Lower leg skin (tissue), 4 donors: Measurements from ENCODE around the gene ADAMTS6. TPM values are rescaled to one million over a fixed set of nuclear protein-coding genes. Genes with fewer than 3 reads are reported as not detected.

Experiments used
- DNase-seq, 2 donors: peaks; one replicate each; pipeline ENCODE4 v3.0.0-alpha.2; 2019; ENCODE audit warnings: low spot score in 2 of 2
- H3K4me3 ChIP-seq: fragments of 200-600 bp; sonication (generic); 2 replicates; pipeline ENCODE4 v1.5.1; 2017; ENCODE audit warnings: mild to moderate bottlenecking, low read depth; ENCODE audit not compliant: poor library complexity, severe bottlenecking
- CTCF ChIP-seq, 3 donors: fragments of 450-650 bp; IDR thresholded peaks; one replicate each; pipeline ENCODE4 v1.5.1; 2016; ENCODE audit warnings: antibody characterized with exemption in 3 of 3, mild to moderate bottlenecking in 3 of 3, moderate library complexity in 2 of 3
- POLR2A ChIP-seq, 2 donors: fragments of 450-650 bp; IDR thresholded peaks; one replicate each; pipeline ENCODE4 v1.6.1; 2016 to 2017; ENCODE audit warnings: antibody characterized with exemption in 2 of 2, mild to moderate bottlenecking in 1 of 2, moderate library complexity in 1 of 2
- WGBS, 2 donors: methylation state at CpG; one replicate each; pipeline ENCODE4 v1.1.5; 2018; 5-methylcytosine and 5-hydroxymethylcytosine counted together
- intact Hi-C: fragments of 100-400 bp; cut with DNase I; formaldehyde crosslinking; loops from one replicate; pipeline ENCODE4 v1.15.0; 2023; ENCODE audit warnings: low total_unique reads
- total RNA-seq, 4 donors: library from RNA; depleted of rRNA; stranded (reverse); fragments of >200 nt; gene quantifications; one replicate each; pipeline ENCODE4 v1.1.0, GENCODE V29; 2016

The ADAMTS6 gene
- total RNA-seq, 4 donors from 2014 or later = 0.42 to 1.1 (median 0.82) TPM

DNA sequence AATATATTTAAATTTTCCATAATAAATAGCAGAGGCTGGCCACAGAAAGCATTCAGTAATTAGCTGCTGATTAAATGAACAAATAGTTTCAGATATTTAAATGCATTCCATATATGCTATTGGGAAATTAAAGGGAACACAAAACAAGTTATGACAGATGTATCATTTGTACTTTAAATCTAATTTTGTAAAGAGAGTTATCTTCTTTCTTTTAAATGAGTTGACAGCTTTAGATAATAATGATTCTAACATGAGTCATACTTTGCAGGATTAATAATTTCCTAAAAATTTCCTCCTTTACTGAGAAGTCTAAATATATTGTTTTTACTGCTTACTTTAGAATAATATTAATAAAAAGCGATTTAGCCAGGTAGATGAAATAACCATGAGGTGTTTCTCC, 320.1 kb downstream of the ADAMTS6 start:
- no peak overlapping the region for H3K4me3 ChIP-seq
- TF ChIP-seq POLR2A (IDR thresholded peaks at IDR 0.05) = no peak
- TF ChIP-seq CTCF (IDR thresholded peaks at IDR 0.05) = no peak
- WGBS, 2 donors = 68 to 82% methylated on average over 1 of the region's 1 CpG
- intact Hi-C loops = no loop called here
- DNase-seq = no peak

- DNase-seq = no peak
- intact Hi-C loops = no loop called here
- no peak overlapping the region for H3K4me3 ChIP-seq
- WGBS, 2 donors = 58 to 64% methylated on average over 4 of the region's 4 CpGs
- no peak for TF ChIP-seq POLR2A (IDR thresholded peaks at IDR 0.05)
- no peak for TF ChIP-seq CTCF (IDR thresholded peaks at IDR 0.05)
Observed at GRCh38 chr5:65157906-65158603, 323.7 kb downstream of the ADAMTS6 start.

- intact Hi-C loops = no loop called here
- no peak for TF ChIP-seq CTCF (IDR thresholded peaks at IDR 0.05)
- no peak for TF ChIP-seq POLR2A (IDR thresholded peaks at IDR 0.05)
- H3K4me3 ChIP-seq = no peak overlapping the region
- WGBS, 2 donors = 33 to 51% methylated on average over 2 of the region's 2 CpGs
- no peak for DNase-seq
Observed at GRCh38 chr5:65156933-65157332, 324.8 kb downstream of the ADAMTS6 start.

DNA sequence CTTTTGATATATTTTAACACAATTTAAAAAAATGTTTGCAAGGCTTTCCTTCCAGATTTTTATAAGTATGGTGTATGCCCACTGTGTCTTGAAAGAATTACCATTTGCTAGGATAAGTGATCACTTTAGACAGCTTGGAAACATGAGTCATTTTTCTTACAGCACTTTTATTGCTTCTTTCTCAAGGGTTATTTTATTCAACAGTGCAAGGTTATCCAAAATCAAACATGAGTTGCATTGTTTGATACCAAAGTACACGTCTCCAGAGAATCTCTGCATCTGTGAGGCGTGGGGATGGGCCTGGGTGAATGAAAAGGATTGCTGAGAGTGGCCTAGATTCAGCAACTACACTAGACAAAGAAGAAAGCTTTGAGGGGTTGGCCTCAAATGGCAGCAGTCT, 329.6 kb downstream of the ADAMTS6 start:
- no peak overlapping the region for H3K4me3 ChIP-seq
- intact Hi-C loops = no loop called here
- WGBS, 2 donors = 64 to 70% methylated on average over 2 of the region's 2 CpGs
- no peak for DNase-seq
- no peak for TF ChIP-seq CTCF (IDR thresholded peaks at IDR 0.05)
- TF ChIP-seq POLR2A (IDR thresholded peaks at IDR 0.05) = no peak

- WGBS, 2 donors = 72 to 82% methylated on average over 5 of the region's 5 CpGs
- intact Hi-C loops = no loop called here
- no peak for DNase-seq
- TF ChIP-seq POLR2A (IDR thresholded peaks at IDR 0.05) (no peak), CTCF (IDR thresholded peaks at IDR 0.05) (no peak)
- no peak overlapping the region for H3K4me3 ChIP-seq
Observed at GRCh38 chr5:65151614-65152013, 330.1 kb downstream of the ADAMTS6 start.
